ENCODE data around the gene TIMM23.

Gene TIMM23

GRCh38 chr10:46014683-46015405 lies 42.6 kb downstream of the TIMM23 start:
- ChIA-PET CTCF (interaction anchor here (1.6 to 9.5 kb wide), 4 partner anchors 9 to 765 kb away, joined by 3 to 88 read pairs (median 30); partner anchors contain the start of gene NCOA4), POLR2A (interaction anchor here (0.6 kb wide), 1 partner anchor 435 kb away, joined by 3 read pairs; no protein-coding TSS in a partner anchor)

DNA sequence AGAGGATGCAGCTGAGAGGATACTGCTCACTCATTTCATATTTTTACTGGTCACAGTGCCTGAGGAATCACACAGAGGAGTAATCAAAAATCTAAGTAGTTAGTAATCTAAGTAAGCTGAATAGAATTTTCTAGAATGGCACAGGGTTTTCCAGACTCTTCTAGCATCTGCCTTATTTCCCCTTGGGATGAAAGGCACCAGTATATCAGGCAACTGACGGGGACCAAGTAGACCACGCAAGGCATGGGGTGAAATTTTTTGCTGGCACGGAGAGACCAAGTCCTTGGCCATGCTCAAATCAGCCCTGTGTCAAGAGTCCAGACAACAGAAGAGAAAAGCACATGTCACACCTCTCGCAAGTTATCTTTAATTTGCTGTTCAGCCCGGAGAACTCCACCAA lies 43.9 kb downstream of the TIMM23 start:
- POLR2A ChIA-PET: no interaction called here
- DNase-seq (ENCODE audit: extremely low spot score): no peak
- CTCF ChIA-PET: interaction anchor here (1.6 to 9.5 kb wide), 4 partner anchors 11 to 766 kb away, joined by 3 to 88 read pairs (median 30); partner anchors contain the start of gene NCOA4
- TF ChIP-seq CTCF (IDR thresholded peaks at IDR 0.05; ENCODE audit: control extremely low read depth, extremely low read depth, low read depth, missing control alignments): no peak

More at GRCh38 chr10:46014683-46015405, 42.6 kb downstream of the TIMM23 start:
- no peak for TF ChIP-seq CTCF (IDR thresholded peaks at IDR 0.05; ENCODE audit: control extremely low read depth, extremely low read depth, low read depth, missing control alignments)
- DNase-seq (ENCODE audit: extremely low spot score): no peak

DNA sequence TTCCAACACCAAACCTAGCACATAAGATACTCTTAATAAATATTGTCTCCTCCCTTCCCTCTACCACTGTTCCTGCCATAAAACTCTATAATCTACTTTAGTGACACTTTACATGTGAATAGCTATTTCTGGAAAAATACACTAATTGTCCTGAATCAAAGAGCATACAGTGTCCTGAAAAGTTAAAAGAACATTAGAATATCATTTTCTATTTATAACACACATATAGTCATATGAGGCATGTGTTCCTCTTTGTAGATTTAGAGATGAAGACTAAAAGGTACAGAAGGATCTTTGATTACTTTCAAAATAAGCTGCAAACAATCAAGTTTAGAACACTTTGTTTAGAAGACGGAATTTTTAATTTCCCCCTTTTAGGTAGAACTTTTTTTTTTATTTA lies 44.5 kb downstream of the TIMM23 start:
- no peak for TF ChIP-seq CTCF (IDR thresholded peaks at IDR 0.05; ENCODE audit: control extremely low read depth, extremely low read depth, low read depth, missing control alignments)
- ChIA-PET CTCF (interaction anchor here (1.3 to 9.5 kb wide), 4 partner anchors 11 to 767 kb away, joined by 3 to 88 read pairs (median 30); partner anchors contain the start of gene NCOA4), POLR2A (no interaction called here)
- no peak for DNase-seq (ENCODE audit: extremely low spot score)

- ChIA-PET CTCF (interaction anchor here (1.3 to 9.5 kb wide), 4 partner anchors 10 to 767 kb away, joined by 3 to 88 read pairs (median 30); partner anchors contain the start of gene NCOA4), POLR2A (no interaction called here)
- no peak for DNase-seq (ENCODE audit: extremely low spot score)
These were observed 45.4 kb downstream of the TIMM23 start for GRCh38 chr10:46017733-46018132.

DNA sequence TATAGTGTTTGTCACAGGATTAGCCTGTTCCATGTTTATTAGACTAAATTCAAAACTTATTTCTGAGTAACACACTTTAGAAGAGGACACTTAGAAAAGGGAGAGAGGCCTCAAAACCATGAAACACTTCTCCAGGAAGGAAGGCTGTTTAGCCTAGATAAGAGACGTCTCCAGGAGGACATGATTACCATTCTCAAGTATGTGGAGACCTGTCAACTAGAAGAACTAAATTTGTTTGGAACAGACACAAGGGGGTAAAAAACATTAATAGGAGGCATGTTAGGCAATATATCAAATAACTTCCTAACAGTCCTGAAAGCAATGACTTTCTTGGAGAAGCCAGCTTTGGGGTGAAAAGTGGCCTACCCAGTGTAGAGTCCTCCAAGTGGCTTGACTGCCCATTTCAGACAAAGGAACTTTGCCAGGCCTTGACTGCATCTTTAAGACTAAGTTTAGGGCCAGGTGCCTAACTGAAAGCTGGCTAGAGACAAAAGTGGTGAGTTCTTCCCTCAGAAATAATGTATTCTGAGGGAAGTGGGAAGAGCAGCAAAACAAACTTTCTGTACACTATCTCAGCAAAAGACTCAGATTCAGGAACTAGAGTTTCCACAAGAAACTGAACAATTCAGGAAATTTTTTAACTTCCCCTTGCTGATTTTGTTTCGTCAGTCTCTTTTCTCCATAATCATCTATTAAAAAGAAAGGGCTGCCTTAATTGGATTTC lies 46.3 kb downstream of the TIMM23 start:
- DNase-seq (ENCODE audit: extremely low spot score): no peak
- CTCF ChIA-PET: interaction anchor here (1.1 to 9.5 kb wide), 3 partner anchors 9 to 769 kb away, joined by 3 to 88 read pairs (median 56); partner anchors contain the start of gene NCOA4
- TF ChIP-seq CTCF (IDR thresholded peaks at IDR 0.05; ENCODE audit: control extremely low read depth, extremely low read depth, low read depth, missing control alignments): no peak
- POLR2A ChIA-PET: no interaction called here

More at GRCh38 chr10:46017733-46018132, 45.4 kb downstream of the TIMM23 start:
- no peak for TF ChIP-seq CTCF (IDR thresholded peaks at IDR 0.05; ENCODE audit: control extremely low read depth, extremely low read depth, low read depth, missing control alignments)

GRCh38 chr10:46019177-46019528 lies 46.9 kb downstream of the TIMM23 start:
- ChIA-PET POLR2A (no interaction called here), CTCF (interaction anchor here (0.7 to 9.5 kb wide), 4 partner anchors 9 to 784 kb away, joined by 3 to 88 read pairs (median 30); partner anchors contain the start of gene NCOA4)
- no peak for DNase-seq (ENCODE audit: extremely low spot score)
- no peak for TF ChIP-seq CTCF (IDR thresholded peaks at IDR 0.05; ENCODE audit: control extremely low read depth, extremely low read depth, low read depth, missing control alignments)

Measured in GM10248 (cell line).